B cell (primary cell): ENCODE measurements around the gene SHISA2.

ENCODE experiments used
- EZH2 ChIP-seq: IDR thresholded peaks from 2 replicates; pipeline ENCODE4 v1.6.1; 2012; ENCODE audit warnings: borderline replicate concordance, low read depth, mild to moderate bottlenecking, moderate library complexity, low read length; ENCODE audit not compliant: insufficient read depth, poor library complexity, severe bottlenecking
- TF ChIP-seq, protein P1 (sequence below): fragments of 200-600 bp; IDR thresholded peaks from one replicate; pipeline ENCODE4 v1.8.0; 2022; ENCODE audit warnings: antibody characterized with exemption, mild to moderate bottlenecking

DNA sequence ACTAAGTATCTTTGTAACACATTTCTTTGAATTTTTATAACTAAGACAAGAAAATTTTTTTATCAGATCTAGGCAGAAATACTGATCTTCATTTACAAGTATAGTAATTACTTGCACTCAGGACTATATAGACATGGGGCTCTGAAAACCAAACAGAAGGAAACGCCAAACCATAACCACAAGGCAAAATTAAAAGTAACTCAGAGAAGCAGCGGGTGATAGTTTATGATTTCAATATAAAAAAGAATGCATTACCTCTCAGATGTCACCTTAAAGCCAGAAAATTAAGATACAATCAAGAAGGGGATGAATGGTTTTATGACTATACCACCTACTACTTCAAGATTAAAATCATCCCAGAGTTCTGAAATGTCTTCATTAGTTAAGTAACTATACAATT lies 6.7 kb downstream of the SHISA2 start:
- TF ChIP-seq, protein P1, sequence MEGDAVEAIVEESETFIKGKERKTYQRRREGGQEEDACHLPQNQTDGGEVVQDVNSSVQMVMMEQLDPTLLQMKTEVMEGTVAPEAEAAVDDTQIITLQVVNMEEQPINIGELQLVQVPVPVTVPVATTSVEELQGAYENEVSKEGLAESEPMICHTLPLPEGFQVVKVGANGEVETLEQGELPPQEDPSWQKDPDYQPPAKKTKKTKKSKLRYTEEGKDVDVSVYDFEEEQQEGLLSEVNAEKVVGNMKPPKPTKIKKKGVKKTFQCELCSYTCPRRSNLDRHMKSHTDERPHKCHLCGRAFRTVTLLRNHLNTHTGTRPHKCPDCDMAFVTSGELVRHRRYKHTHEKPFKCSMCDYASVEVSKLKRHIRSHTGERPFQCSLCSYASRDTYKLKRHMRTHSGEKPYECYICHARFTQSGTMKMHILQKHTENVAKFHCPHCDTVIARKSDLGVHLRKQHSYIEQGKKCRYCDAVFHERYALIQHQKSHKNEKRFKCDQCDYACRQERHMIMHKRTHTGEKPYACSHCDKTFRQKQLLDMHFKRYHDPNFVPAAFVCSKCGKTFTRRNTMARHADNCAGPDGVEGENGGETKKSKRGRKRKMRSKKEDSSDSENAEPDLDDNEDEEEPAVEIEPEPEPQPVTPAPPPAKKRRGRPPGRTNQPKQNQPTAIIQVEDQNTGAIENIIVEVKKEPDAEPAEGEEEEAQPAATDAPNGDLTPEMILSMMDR = no peak
- TF ChIP-seq EZH2 = no peak
